Upper lobe of left lung (tissue), 6 donors: ENCODE data around the gene KRT13. TPM values are rescaled to one million over a fixed set of nuclear protein-coding genes. Genes with fewer than 3 reads are reported as not detected.

Experiments
- ATAC-seq, 2 donors: fragments of 200-7000 bp; cut with Tn5 transposase; one replicate each; pipeline ENCODE4 v1.9.1; 2022; ENCODE audit warnings: mild to moderate bottlenecking in 2 of 2, moderate library complexity in 2 of 2; ENCODE audit not compliant: low FRiP score in 2 of 2
- DNase-seq, 2 donors: peaks; one replicate each; pipeline ENCODE4 v3.0.0-alpha.2; 2019 to 2020
- H3K27ac ChIP-seq, 4 donors: fragments of 200-600 bp; sonication (generic); one replicate each; pipeline ENCODE4 v1.5.1; 2016 to 2019
- H3K27me3 ChIP-seq, 4 donors: fragments of 200-600 bp; sonication (generic); one replicate each; pipeline ENCODE4 v1.5.1; 2017 to 2019
- H3K36me3 ChIP-seq, 4 donors: fragments of 200-600 bp; sonication (generic); one replicate each; pipeline ENCODE4 v1.5.1; 2016 to 2019
- H3K4me1 ChIP-seq, 4 donors: fragments of 200-600 bp; sonication (generic); one replicate each; pipeline ENCODE4 v1.5.1; 2018 to 2019
- H3K4me3 ChIP-seq, 4 donors: fragments of 200-600 bp; sonication (generic); one replicate each; pipeline ENCODE4 v1.5.1; 2017 to 2019; ENCODE audit warnings: mild to moderate bottlenecking in 2 of 4, moderate library complexity in 1 of 4
- H3K9me3 ChIP-seq, 4 donors: fragments of 200-600 bp; sonication (generic); one replicate each; pipeline ENCODE4 v1.5.1; 2018 to 2019
- CTCF ChIP-seq, 6 experiments: fragments of 450-650 bp in 4 of 6; fragments of 200-600 bp in 2 of 6; sonication (generic) in 2 of 6; IDR thresholded peaks; one replicate each; pipeline ENCODE4 v1.5.1; 2016 to 2019; ENCODE audit warnings: antibody characterized with exemption in 6 of 6
- EP300 ChIP-seq, 4 donors: sonication (generic); formaldehyde crosslinking; IDR thresholded peaks; one replicate each; pipeline ENCODE4 v1.5.1; 2017; ENCODE audit warnings: antibody characterized with exemption in 4 of 4, control low read depth in 2 of 4
- POLR2A ChIP-seq, 4 donors: fragments of 450-650 bp; IDR thresholded peaks; one replicate each; pipeline ENCODE4 v1.5.1; 2016 to 2017; ENCODE audit warnings: antibody characterized with exemption in 4 of 4, mild to moderate bottlenecking in 2 of 4
- POLR2AphosphoS5 ChIP-seq, 2 donors: sonication (generic); formaldehyde crosslinking; IDR thresholded peaks; one replicate each; pipeline ENCODE4 v1.5.1; 2017; ENCODE audit warnings: antibody characterized with exemption in 2 of 2
- WGBS, 2 donors: methylation state at CpG; one replicate each; pipeline ENCODE4 v1.1.5; 2017 to 2018; 5-methylcytosine and 5-hydroxymethylcytosine counted together
- total RNA-seq, 6 donors: library from RNA; depleted of rRNA in 4 of 6; stranded (reverse); fragments of >200 nt in 4 of 6; gene quantifications; one replicate each; pipeline versions ENCODE4 v1.1.0 to v1.2.1, GENCODE V29; 2016 to 2021
- donor health status: DM: no; HTN: no; CAD: no; lungs with moderate emphysema.
- donor health status: DM: no; HTN: yes; CAD: no; lungs with severe emphysema.

Gene KRT13
- total RNA-seq: 10 to 100 TPM in 1 of 6 donors, 1 to 10 TPM in 5; 1.0 to 12.1 (median 7.2) TPM

GRCh38 chr17:41505007-41505808 is at the start of gene KRT13:
Gene KRT13 (minus strand): TSS chr17:41505612. CDS start chr17:41505550, 62 bp downstream.
- no peak within 1 kb of the TSS for H3K4me3 ChIP-seq
- no peak for TF ChIP-seq EP300 (IDR thresholded peaks at IDR 0.05)
- no peak for TF ChIP-seq CTCF (IDR thresholded peaks at IDR 0.05)
- TF ChIP-seq POLR2AphosphoS5 (IDR thresholded peaks at IDR 0.05): no peak
- no peak for TF ChIP-seq POLR2A (IDR thresholded peaks at IDR 0.05)
- WGBS, 2 donors: 85% methylated on average over 17 of the region's 17 CpGs
- DNase-seq: no peak
- no peaks in the 10 kb centered on the region for H3K27me3 ChIP-seq
- H3K4me1 ChIP-seq: peaks cover 0 to 5% (median 2%) of the 10 kb centered on the region in 4 donors
- H3K27ac ChIP-seq: no peak within 1 kb of the TSS
- ATAC-seq: no peak
- H3K36me3 ChIP-seq: no peaks in the 10 kb centered on the region
- H3K9me3 ChIP-seq: no peaks in the 10 kb centered on the region

- Histone ChIP-seq H3K4me1 (peaks cover 2 to 5% (median 4%) of the 10 kb centered on the region in 4 donors), H3K9me3 (no peaks in the 10 kb centered on the region), H3K27ac (no peak overlapping the region), H3K36me3 (no peaks in the 10 kb centered on the region), H3K4me3 (no peak overlapping the region), H3K27me3 (no peaks in the 10 kb centered on the region)
- 71 to 82% methylated on average over 8 of the region's 8 CpGs for WGBS, 2 donors
- no peak for TF ChIP-seq CTCF (IDR thresholded peaks at IDR 0.05)
- TF ChIP-seq POLR2A (IDR thresholded peaks at IDR 0.05): no peak
- TF ChIP-seq EP300 (IDR thresholded peaks at IDR 0.05): no peak
- ATAC-seq (peak in 1 of 2 donors; percentile 38), DNase-seq (no peak)
These were observed 48.7 kb upstream of the KRT13 start for GRCh38 chr17:41553987-41554680.

- TF ChIP-seq POLR2A (IDR thresholded peaks at IDR 0.05): no peak
- TF ChIP-seq POLR2AphosphoS5 (IDR thresholded peaks at IDR 0.05): no peak
- TF ChIP-seq EP300 (IDR thresholded peaks at IDR 0.05): no peak
- TF ChIP-seq CTCF (IDR thresholded peaks at IDR 0.05): no peak
- no peak overlapping the region for H3K27ac ChIP-seq
- DNase-seq (no peak), ATAC-seq (no peak)
- no peaks in the 10 kb centered on the region for H3K36me3 ChIP-seq
- no peaks in the 10 kb centered on the region for H3K27me3 ChIP-seq
- WGBS, 2 donors: 78 to 86% methylated on average over 4 of the region's 4 CpGs
- H3K9me3 ChIP-seq: no peaks in the 10 kb centered on the region
- H3K4me3 ChIP-seq: no peak overlapping the region
- peaks cover 11 to 15% (median 14%) of the 10 kb centered on the region in 4 donors for H3K4me1 ChIP-seq
These were observed 47.8 kb upstream of the KRT13 start for GRCh38 chr17:41553176-41553575.

- Histone ChIP-seq H3K4me1 (peaks cover 15 to 19% (median 17%) of the 10 kb centered on the region in 4 donors), H3K36me3 (no peaks in the 10 kb centered on the region), H3K9me3 (no peaks in the 10 kb centered on the region), H3K27ac (no peak overlapping the region), H3K27me3 (no peaks in the 10 kb centered on the region), H3K4me3 (no peak overlapping the region)
- 86% methylated on average over 5 of the region's 5 CpGs for WGBS, 2 donors
- no peak for DNase-seq
- ATAC-seq: no peak
- no peak for TF ChIP-seq CTCF (IDR thresholded peaks at IDR 0.05)
- no peak for TF ChIP-seq EP300 (IDR thresholded peaks at IDR 0.05)
- TF ChIP-seq POLR2A (IDR thresholded peaks at IDR 0.05): no peak
- TF ChIP-seq POLR2AphosphoS5 (IDR thresholded peaks at IDR 0.05): no peak
These were observed 47.0 kb upstream of the KRT13 start for GRCh38 chr17:41552455-41552854.
